ENCODE measurements around the gene DLGAP1.

- TF ChIP-seq EZH2phosphoT487 (IDR thresholded peaks at IDR 0.05; ENCODE audit: insufficient read depth, low read depth), result no peak
- TF ChIP-seq EZH2 (IDR thresholded peaks at IDR 0.05; ENCODE audit: insufficient read depth, poor library complexity, severe bottlenecking), result no peak
These were observed 297.8 kb downstream of the DLGAP1 start for GRCh38 chr18:4157352-4157751.
